Measurements from ENCODE around the gene PEMT.

The PEMT gene

DNA sequence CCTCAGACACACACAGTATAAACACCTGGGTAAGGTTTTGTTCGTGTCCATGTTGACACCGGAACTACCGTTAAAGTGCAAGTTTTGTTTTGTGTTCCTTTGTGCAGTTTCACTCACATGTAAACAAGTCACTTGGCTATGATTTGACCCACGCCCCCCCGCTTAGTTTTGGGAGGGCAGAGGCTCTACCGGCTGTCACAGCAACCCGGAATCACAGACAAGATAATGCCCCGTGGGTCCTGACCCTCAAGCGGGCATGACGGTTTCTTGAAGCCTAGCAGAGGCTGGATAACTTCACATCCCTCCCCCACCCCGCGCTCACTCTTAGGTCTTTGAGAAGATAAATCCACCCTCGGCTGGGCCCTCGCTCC, 97.0 kb downstream of the PEMT start:
- H3K27ac Mint-ChIP-seq, result no peak overlapping the region
- TF ChIP-seq, protein P1, sequence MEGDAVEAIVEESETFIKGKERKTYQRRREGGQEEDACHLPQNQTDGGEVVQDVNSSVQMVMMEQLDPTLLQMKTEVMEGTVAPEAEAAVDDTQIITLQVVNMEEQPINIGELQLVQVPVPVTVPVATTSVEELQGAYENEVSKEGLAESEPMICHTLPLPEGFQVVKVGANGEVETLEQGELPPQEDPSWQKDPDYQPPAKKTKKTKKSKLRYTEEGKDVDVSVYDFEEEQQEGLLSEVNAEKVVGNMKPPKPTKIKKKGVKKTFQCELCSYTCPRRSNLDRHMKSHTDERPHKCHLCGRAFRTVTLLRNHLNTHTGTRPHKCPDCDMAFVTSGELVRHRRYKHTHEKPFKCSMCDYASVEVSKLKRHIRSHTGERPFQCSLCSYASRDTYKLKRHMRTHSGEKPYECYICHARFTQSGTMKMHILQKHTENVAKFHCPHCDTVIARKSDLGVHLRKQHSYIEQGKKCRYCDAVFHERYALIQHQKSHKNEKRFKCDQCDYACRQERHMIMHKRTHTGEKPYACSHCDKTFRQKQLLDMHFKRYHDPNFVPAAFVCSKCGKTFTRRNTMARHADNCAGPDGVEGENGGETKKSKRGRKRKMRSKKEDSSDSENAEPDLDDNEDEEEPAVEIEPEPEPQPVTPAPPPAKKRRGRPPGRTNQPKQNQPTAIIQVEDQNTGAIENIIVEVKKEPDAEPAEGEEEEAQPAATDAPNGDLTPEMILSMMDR (IDR thresholded peaks at IDR 0.05; ENCODE audit: unreplicated experiment in 3 of 3), result no peak
- H3K4me1 Mint-ChIP-seq, result peaks cover 28% of the 10 kb centered on the region
- no peaks in the 10 kb centered on the region for H3K9me3 Mint-ChIP-seq
- H3K27me3 Mint-ChIP-seq (ENCODE audit: low read depth), result peaks cover 28% of the 10 kb centered on the region
- H3K36me3 Mint-ChIP-seq (ENCODE audit: low read depth), result peaks cover 21% of the 10 kb centered on the region
- H3K4me3 Mint-ChIP-seq, result peak overlapping the region; percentile 78 to 88 (median 86)

DNA sequence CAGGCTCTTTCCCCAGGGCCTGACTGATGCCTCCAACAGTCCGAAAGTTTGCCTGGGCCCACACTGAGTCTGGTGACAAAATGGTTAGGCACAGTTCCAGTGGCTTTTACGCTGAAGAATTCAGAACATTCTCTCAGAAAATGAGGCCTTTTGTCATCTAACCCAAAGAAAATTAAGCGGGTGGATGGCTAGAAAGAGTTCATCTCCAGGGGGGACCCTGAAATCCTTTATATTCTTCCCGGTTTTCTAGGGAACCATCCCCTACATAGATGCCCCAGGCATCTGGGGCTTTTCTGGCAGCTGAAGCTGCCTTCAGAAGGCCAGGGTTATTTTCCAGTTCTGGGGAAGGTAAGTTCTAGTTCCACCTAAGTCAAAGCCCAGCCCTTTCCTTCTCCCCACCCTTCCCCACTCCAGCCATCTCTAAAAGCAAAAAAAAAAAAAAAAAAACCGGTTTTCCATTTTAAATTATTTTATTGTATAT, 97.5 kb downstream of the PEMT start:
- Mint-ChIP-seq H3K4me1 (peaks cover 30% of the 10 kb centered on the region), H3K36me3 (ENCODE audit: low read depth) (peaks cover 22% of the 10 kb centered on the region), H3K27me3 (ENCODE audit: low read depth) (peaks cover 28% of the 10 kb centered on the region), H3K27ac (no peak overlapping the region), H3K4me3 (peak overlapping the region; percentile 35 to 75 (median 74)), H3K9me3 (no peaks in the 10 kb centered on the region)
- TF ChIP-seq, protein P1 (IDR thresholded peaks at IDR 0.05; ENCODE audit: unreplicated experiment in 3 of 3), result no peak

DNA sequence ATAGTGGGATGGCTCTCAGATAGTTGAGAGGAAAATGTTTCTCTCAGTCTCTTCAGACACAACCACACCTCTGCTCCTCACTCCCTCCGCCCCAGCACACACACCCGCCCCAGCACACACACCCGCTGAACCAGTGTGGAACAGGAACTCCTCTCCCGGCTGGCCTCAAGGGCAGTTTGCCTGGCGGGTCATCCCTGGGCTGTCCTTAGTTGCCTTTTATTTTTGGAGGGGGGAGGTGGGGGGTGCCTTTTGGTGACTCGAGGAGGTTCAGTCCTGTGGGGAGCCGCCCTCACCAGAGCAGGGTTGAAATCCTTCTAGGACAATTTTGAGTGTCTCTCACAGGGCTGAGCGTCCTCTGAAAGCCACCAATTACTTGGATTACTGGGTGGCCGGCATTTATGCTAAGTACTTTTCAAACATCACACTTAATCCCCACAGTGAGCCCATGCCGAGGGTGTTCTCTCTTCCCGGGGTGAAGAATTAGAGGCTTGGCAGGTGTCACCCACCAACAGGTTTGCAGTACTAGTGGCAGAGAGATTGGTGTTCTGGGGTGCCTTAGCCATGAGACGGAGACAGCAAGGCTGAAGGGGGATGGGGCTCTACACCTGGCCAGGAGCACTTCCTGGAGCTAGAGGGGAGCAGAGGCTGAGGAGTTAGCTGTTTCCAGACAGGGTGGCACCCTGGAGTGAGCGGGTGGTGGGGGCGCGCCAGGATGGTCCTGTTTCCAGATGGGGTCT, 98.1 kb downstream of the PEMT start:
- Mint-ChIP-seq H3K9me3 (no peaks in the 10 kb centered on the region), H3K27me3 (ENCODE audit: low read depth) (peaks cover 28% of the 10 kb centered on the region), H3K4me3 (peak overlapping the region; percentile 46 to 74 (median 67)), H3K36me3 (ENCODE audit: low read depth) (peaks cover 26% of the 10 kb centered on the region), H3K4me1 (peaks cover 33% of the 10 kb centered on the region), H3K27ac (no peak overlapping the region)
- TF ChIP-seq, protein P1 (IDR thresholded peaks at IDR 0.05; ENCODE audit: unreplicated experiment in 3 of 3), result no peak

DNA sequence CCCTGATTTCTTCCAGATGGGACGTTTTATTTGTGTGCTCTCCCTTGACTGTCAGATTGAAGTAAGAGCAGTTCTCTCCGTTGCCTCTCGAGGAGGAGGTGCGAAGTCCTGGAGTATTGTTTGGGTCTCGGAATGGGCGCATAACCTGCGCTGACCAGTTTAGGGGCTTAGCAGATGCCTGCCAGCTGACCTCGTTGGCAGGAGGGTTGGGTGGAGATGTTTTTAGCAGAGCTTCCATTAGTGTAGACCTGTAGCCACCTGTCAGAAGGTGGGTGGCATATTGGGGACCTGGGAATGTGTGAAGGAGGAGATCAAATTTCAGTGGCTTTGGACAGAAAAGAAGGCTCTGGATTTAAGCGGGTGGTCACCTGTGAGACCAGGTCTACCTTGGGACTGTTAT, 98.9 kb downstream of the PEMT start:
- Mint-ChIP-seq H3K9me3 (no peaks in the 10 kb centered on the region), H3K4me1 (peaks cover 38% of the 10 kb centered on the region), H3K27ac (peak overlapping the region in 1 of 3 experiments; percentile 7), H3K4me3 (peak overlapping the region in 2 of 3 experiments; percentile 49 to 71), H3K27me3 (ENCODE audit: low read depth) (peaks cover 27% of the 10 kb centered on the region), H3K36me3 (ENCODE audit: low read depth) (peaks cover 33% of the 10 kb centered on the region)
- TF ChIP-seq, protein P1 (IDR thresholded peaks at IDR 0.05; ENCODE audit: unreplicated experiment in 3 of 3), result no peak

DNA sequence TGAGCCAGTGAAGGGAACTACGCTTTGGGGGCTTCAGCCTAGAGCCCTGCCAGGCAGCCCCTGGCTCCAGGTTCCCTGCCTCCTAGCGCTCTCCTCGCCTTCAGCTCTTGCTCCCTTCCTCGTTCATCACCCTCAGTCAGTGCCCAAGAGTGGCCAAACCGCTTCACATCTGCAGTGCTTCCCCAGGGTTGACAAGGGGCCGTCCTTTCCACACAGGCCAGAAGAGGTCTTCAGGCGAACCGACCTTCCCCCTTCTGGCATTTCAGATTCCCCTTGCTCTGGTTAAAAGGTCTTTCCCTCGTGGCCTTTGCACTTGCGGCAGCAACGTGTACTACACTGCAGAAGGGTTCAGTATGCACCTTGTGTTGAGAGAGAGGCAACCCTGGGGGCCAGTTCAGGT, 99.4 kb downstream of the PEMT start:
- Mint-ChIP-seq H3K27me3 (ENCODE audit: low read depth) (peaks cover 23% of the 10 kb centered on the region), H3K4me1 (peaks cover 41% of the 10 kb centered on the region), H3K36me3 (ENCODE audit: low read depth) (peaks cover 38% of the 10 kb centered on the region), H3K9me3 (no peaks in the 10 kb centered on the region), H3K4me3 (peak overlapping the region in 1 of 3 experiments; percentile 71), H3K27ac (peak overlapping the region in 1 of 3 experiments; percentile 7)
- TF ChIP-seq, protein P1 (IDR thresholded peaks at IDR 0.05; ENCODE audit: unreplicated experiment in 3 of 3), result no peak

DNA sequence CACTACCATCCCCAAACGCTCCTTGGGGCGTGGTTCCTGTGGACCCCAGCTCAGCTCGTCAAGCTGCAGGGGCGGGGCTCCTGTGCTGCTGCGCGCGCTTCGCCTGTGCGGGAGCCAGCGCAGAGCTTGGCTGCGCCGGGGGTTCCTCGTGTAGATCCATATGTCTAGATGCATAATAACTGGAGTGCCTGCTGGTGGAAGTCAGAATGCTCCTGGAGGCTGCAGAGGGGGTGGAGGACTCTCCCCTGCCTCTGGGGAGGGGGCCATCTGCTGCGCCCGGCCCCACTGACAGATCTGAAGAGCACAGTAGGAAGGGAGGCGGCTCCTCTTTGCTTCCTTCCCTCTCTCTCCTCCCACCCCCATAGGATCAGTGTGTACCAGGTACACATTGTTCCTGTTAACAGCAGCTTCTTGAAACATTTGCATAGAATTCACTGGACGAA, 99.9 kb downstream of the PEMT start:
- TF ChIP-seq, protein P1 (IDR thresholded peaks at IDR 0.05; ENCODE audit: unreplicated experiment in 3 of 3), result no peak
- Mint-ChIP-seq H3K4me3 (no peak overlapping the region), H3K4me1 (peaks cover 44% of the 10 kb centered on the region), H3K9me3 (no peaks in the 10 kb centered on the region), H3K36me3 (ENCODE audit: low read depth) (peaks cover 41% of the 10 kb centered on the region), H3K27ac (no peak overlapping the region), H3K27me3 (ENCODE audit: low read depth) (peaks cover 23% of the 10 kb centered on the region)
